Left lung (tissue), 10 donors: Measurements from ENCODE around the gene AOAH. TPM values are rescaled to one million over a fixed set of nuclear protein-coding genes. Genes with fewer than 3 reads are reported as not detected.

Experiments used
- ATAC-seq: fragments of 200-7000 bp; cut with Tn5 transposase; one replicate; pipeline ENCODE4 v1.9.1; 2020; ENCODE audit warnings: moderate library complexity
- DNase-seq, 4 donors: peaks; one replicate each; pipeline ENCODE4 v3.0.0-alpha.2; 2013 to 2020
- H3K27ac ChIP-seq, 2 donors: fragments of 200-600 bp; sonication (generic) in 1 of 2; one replicate each; pipeline versions ENCODE4 v1.5.0 to v1.8.0; 2020 to 2021
- H3K27me3 ChIP-seq, 2 donors: fragments of 200-600 bp; sonication (generic) in 1 of 2; one replicate each; pipeline versions ENCODE4 v1.5.0 to v1.8.0; 2020 to 2021
- H3K36me3 ChIP-seq, 2 donors: fragments of 200-600 bp; sonication (generic) in 1 of 2; one replicate each; pipeline versions ENCODE4 v1.5.0 to v1.8.0; 2020 to 2021
- H3K4me1 ChIP-seq, 2 donors: fragments of 200-600 bp; one replicate each; pipeline ENCODE4 v1.8.0; 2021
- H3K4me3 ChIP-seq, 2 donors: fragments of 200-600 bp; sonication (generic) in 1 of 2; one replicate each; pipeline versions ENCODE4 v1.5.0 to v1.8.0; 2020 to 2021; ENCODE audit warnings: mild to moderate bottlenecking in 1 of 2
- H3K9me3 ChIP-seq, 2 donors: fragments of 200-600 bp; sonication (generic) in 1 of 2; one replicate each; pipeline versions ENCODE4 v1.5.0 to v1.8.0; 2020 to 2021
- CTCF ChIP-seq, 2 donors: fragments of 200-600 bp; sonication (generic) in 1 of 2; IDR thresholded peaks; one replicate each; pipeline versions ENCODE4 v1.5.0 to v1.8.0; 2021; ENCODE audit warnings: antibody characterized with exemption in 2 of 2
- intact Hi-C, 2 donors: fragments of 100-400 bp; cut with DNase I; formaldehyde crosslinking; loops; one replicate each; pipeline versions ENCODE4 v1.11.2 to v1.14.2; 2022
- polyA plus RNA-seq, 6 donors: library from polyadenylated mRNA; unstranded; fragments of 120-200 nt; gene quantifications; one replicate each; pipeline ENCODE4 v1.2.1, GENCODE V29; 2013; ENCODE audit not compliant: insufficient read length in 6 of 6
- total RNA-seq, 2 donors: library from RNA; stranded (reverse); fragmentation: NEBNext Ultra II Directional; extraction: Animal tissue kit (Norgen Biotek cat#: 25700); gene quantifications; one replicate each; pipeline ENCODE4 v1.2.1, GENCODE V29; 2021
- donor health status: DM: no; HTN: yes; CAD: no.
- donor health status: DM: no; HTN: no; CAD: no.

Gene AOAH
- total and polyA plus RNA-seq, 8 donors = 3.9 to 28.2 (median 6.9) TPM

- Histone ChIP-seq H3K27me3 (no peaks in the 10 kb centered on the region), H3K27ac (no peak overlapping the region), H3K9me3 (no peaks in the 10 kb centered on the region), H3K4me3 (no peak overlapping the region), H3K36me3 (no peaks in the 10 kb centered on the region), H3K4me1 (peaks cover 0 to 3% of the 10 kb centered on the region in 2 donors)
- no peak for TF ChIP-seq CTCF (IDR thresholded peaks at IDR 0.05)
- intact Hi-C loops = loop anchor here in 1 of 2 donors (10.0 kb wide), 1 partner anchor 720 kb away; no protein-coding TSS in a partner anchor
- no peak for ATAC-seq
- DNase-seq = no peak
These were observed 249.3 kb downstream of the AOAH start for GRCh38 chr7:36475011-36475342.

- H3K36me3 ChIP-seq = no peaks in the 10 kb centered on the region
- H3K4me1 ChIP-seq = peaks cover 0 to 3% of the 10 kb centered on the region in 2 donors
- ATAC-seq = no peak
- no peak overlapping the region for H3K4me3 ChIP-seq
- no peak overlapping the region for H3K27ac ChIP-seq
- intact Hi-C loops = loop anchor here in 1 of 2 donors (10.0 kb wide), 1 partner anchor 720 kb away; no protein-coding TSS in a partner anchor
- TF ChIP-seq CTCF (IDR thresholded peaks at IDR 0.05) = no peak
- no peaks in the 10 kb centered on the region for H3K27me3 ChIP-seq
- no peak for DNase-seq
- H3K9me3 ChIP-seq = no peaks in the 10 kb centered on the region
These were observed 249.8 kb downstream of the AOAH start for GRCh38 chr7:36474283-36475010.

GRCh38 chr7:36473454-36474282 lies 250.6 kb downstream of the AOAH start:
- intact Hi-C loops = loop anchor here in 1 of 2 donors (10.0 kb wide), 1 partner anchor 721 kb away; no protein-coding TSS in a partner anchor
- Histone ChIP-seq H3K4me3 (no peak overlapping the region), H3K36me3 (no peaks in the 10 kb centered on the region), H3K27ac (no peak overlapping the region), H3K9me3 (no peaks in the 10 kb centered on the region), H3K4me1 (peaks cover 0 to 3% of the 10 kb centered on the region in 2 donors), H3K27me3 (no peaks in the 10 kb centered on the region)
- DNase-seq (peak in 1 of 4 donors; percentile 28), ATAC-seq (peak; percentile 53)
- TF ChIP-seq CTCF (IDR thresholded peaks at IDR 0.05) = peak in 1 of 2 donors; percentile 38

GRCh38 chr7:36472141-36472729 lies 252.1 kb downstream of the AOAH start:
- Histone ChIP-seq H3K4me1 (peaks cover 0 to 3% of the 10 kb centered on the region in 2 donors), H3K36me3 (no peaks in the 10 kb centered on the region), H3K4me3 (no peak overlapping the region), H3K9me3 (no peaks in the 10 kb centered on the region), H3K27me3 (no peaks in the 10 kb centered on the region), H3K27ac (no peak overlapping the region)
- DNase-seq (no peak), ATAC-seq (peak; percentile 19)
- intact Hi-C loops = loop anchor here in 1 of 2 donors (10.0 kb wide), 1 partner anchor 723 kb away; no protein-coding TSS in a partner anchor
- no peak for TF ChIP-seq CTCF (IDR thresholded peaks at IDR 0.05)
